GM10847 (cell line): ENCODE data around the gene SYCN.

Experiments used
- POLR2A ChIP-seq: IDR thresholded peaks from 2 replicates; pipeline ENCODE4 v1.6.1; 2011; ENCODE audit not compliant: insufficient read length; ENCODE audit errors: extremely low read depth

SYCN gene

DNA sequence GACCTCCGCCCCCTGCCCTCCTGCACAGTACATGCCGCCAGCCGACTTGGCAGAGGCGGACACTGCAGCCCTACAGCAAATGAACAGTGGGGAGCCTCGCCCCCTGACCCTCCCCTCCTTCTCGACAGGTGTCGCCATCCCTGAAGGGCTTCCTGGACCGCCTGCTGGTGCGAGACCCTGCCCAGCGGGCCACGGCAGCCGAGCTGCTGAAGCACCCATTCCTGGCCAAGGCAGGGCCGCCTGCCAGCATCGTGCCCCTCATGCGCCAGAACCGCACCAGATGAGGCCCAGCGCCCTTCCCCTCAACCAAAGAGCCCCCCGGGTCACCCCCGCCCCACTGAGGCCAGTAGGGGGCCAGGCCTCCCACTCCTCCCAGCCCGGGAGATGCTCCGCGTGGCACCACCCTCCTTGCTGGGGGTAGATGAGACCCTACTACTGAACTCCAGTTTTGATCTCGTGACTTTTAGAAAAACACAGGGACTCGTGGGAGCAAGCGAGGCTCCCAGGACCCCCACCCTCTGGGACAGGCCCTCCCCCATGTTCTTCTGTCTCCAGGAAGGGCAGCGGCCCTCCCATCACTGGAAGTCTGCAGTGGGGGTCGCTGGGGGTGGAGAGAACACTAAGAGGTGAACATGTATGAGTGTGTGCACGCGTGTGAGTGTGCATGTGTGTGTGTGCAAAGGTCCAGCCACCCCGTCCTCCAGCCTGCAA, 25.6 kb downstream of the SYCN start:
- TF ChIP-seq POLR2A, result no peak

- TF ChIP-seq POLR2A, result no peak
Measured at GRCh38 chr19:39177736-39178135, 26.3 kb downstream of the SYCN start.

DNA sequence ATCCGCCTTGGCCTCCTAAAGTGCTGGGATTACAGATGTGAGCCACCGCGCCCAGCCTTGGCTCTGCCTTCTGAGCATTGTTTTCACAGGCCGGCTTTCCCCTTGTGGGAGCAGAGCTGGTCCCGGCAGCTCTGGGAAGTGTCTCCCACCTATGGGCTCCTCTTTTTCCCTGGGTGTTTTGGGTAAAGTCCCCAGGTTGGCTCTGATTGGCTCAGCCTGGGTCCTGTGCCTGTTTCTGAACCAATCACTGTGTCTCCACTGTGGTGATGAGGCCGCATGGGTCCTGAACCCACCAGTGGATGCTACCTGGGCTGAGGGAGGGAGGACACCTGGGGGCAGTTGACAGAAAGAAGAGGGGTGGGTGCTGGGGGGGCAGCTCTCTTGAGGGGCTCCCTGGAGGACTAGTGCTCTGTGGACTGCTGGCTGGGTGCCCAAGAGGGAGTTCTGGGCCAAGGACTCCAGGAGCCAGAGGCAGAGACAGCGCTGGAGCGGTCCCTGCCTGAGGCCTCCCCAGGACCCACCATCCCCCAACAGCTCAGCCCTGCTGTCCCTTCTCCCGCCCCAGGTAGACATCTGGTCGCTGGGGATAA, 26.9 kb downstream of the SYCN start:
- no peak for TF ChIP-seq POLR2A

GRCh38 chr19:39175564-39175963, 28.5 kb downstream of the SYCN start:
- TF ChIP-seq POLR2A, result no peak

DNA sequence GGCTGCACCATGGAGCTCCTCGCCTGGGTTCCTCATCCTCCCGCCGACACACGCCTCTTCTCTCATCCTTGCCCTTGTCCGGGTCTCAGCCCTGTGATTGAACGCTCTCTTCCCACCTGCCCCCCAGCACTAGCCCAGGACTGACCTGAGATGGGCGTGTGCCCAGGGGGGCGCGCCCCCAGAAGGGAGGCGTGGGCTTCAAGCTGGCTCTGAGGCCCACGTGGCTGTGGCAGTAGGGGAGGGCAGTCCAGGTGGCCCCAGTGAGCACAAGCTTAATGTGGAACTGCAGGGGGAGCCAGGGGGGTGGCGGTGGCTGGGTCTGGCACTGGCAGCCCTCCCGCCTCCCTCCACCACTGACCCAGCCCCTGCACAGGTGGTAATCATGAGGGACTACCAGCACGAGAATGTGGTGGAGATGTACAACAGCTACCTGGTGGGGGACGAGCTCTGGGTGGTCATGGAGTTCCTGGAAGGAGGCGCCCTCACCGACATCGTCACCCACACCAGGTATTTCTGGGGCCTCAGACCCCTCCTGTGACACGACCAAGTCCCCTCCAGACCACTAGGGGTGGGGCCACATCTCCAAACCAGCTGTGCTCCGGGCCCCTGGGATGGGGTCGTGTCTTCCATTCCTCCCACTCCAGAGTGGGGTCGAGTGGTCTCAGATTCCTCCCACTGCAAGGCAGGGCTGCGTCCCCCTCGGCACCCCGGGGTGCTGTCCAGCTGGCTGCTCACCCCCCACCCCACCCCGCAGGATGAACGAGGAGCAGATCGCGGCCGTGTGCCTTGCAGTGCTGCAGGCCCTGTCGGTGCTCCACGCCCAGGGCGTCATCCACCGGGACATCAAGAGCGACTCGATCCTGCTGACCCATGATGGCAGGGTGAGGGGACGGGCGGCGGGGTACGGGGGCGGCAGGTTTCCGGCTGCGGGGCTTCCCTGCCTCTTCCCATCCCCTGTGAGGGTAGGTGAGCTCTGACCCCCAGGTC, 29.2 kb downstream of the SYCN start:
- TF ChIP-seq POLR2A, result no peak

GRCh38 chr19:39174142-39174541, 29.9 kb downstream of the SYCN start:
- TF ChIP-seq POLR2A, result no peak

GRCh38 chr19:39173502-39173991, 30.5 kb downstream of the SYCN start:
- no peak for TF ChIP-seq POLR2A

DNA sequence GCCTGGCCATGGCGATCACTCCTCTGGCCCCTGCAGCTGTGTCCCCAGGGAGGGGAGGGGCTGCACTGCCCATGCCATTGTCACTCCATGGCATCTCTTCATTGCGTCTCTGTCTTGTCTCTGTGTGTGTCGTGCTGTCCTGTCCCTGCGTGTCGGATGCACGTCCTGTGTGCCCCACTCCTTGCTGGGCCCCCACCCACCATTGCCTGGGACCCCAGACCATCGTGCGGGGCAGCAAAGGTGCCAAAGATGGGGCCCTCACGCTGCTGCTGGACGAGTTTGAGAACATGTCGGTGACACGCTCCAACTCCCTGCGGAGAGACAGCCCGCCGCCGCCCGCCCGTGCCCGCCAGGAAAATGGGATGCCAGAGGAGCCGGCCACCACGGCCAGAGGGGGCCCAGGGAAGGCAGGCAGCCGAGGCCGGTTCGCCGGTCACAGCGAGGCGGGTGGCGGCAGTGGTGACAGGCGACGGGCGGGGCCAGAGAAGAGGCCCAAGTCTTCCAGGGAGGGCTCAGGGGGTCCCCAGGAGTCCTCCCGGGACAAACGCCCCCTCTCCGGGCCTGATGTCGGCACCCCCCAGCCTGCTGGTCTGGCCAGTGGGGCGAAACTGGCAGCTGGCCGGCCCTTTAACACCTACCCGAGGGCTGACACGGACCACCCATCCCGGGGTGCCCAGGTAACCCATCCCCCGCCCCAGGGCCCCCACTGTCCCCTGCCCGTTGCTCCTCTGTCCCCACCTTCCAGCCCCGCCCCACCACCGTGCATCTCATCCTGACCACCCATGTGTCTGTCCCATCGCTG, 31.2 kb downstream of the SYCN start:
- no peak for TF ChIP-seq POLR2A

DNA sequence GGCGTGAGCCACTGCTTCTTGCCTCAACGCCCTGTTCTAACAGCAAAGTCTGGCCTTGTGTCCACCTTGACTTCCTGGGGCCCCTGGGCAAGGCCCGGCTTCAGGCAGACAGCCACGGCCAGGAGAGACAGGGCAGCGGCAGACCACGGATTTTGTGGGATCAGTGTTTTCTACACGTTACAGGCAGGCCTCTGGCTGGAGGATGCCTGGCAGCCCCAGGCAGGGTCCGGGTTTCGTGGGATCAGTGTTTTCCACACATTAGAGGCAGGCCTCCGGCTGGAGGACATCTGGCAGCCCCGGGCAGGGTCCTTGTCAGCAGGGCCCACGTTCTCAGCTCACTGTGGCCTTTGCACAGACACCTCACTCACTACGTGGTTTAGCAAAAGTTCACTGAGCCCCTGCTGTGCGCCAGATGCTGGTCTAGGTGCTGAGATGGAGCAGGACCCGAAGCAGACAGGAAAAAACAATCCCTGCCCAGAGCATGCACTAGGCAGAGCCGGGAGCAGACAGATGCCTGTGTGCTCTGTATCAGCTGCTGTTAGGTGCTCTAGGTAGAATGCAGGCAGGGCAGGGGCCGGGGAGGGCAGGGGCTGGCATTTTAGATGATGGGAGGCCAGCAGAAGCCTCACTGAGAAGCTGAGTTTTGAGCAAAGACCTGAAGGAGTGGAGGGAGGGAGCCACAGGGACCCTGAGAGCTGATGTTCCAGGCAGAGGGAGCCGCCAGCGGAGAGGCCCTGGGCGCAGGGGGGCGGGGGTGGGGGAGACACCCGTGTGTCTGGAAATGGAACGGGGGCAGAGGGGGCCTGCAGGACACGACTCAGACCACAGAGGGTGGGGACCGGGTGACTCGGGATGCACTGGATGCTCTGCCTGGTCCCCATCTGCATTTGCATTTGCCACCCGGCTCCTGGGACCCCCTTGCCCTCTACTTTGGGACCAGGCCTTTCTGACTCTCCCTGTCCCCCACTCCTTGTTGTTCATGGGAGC, 32.3 kb downstream of the SYCN start:
- no peak for TF ChIP-seq POLR2A

- no peak for TF ChIP-seq POLR2A
Measured at GRCh38 chr19:39170386-39171231, 33.5 kb downstream of the SYCN start.

- TF ChIP-seq POLR2A, result no peak
Measured at GRCh38 chr19:39169143-39169810, 34.8 kb downstream of the SYCN start.

DNA sequence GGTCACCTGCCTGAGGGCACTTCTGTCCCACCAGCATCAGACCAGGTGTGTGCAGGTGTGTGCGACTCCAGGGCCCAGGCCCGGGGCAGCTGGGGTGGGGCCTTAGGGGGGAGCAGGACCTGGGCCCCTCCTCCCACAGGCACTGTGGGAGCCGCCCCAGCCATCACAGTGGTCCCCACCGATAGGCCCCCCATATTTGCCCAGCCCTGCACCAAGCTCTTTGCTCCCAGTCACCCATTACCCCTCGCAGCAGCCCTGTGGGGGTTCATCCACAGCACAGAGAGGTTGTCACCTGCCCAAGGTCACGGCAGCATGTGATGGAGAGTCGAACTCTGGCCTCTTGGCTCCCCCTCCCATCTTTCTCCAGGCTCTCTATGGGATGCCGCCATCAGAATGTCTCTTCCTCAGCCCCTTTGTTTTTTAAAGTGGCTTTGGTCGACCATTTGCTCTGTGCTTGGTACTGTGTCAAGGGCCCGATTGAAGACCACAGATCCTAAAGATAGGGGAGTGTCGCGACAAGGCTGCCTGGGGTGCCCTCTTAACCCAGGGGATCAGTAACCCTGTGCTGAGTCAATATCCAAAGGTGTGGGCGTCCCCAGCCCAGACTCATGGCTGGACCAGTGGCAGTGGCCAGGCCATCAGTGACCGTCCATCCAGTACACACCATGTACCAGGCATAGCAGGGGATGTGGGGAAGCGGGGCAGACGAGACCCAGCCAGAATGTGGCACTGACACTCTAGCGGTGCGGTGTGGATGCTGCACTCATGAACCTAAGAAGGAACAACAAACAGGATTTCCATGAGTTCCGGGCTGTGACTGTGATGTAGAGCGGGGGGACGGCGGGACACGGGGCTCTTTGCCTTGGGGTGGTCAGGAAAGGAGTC, 35.6 kb downstream of the SYCN start:
- no peak for TF ChIP-seq POLR2A
